Spinal cord (tissue), 10 donors: ENCODE data around the gene STK4. TPM values are rescaled to one million over a fixed set of nuclear protein-coding genes. Genes with fewer than 3 reads are reported as not detected.

ENCODE experiments used
- DNase-seq, 6 donors: peaks; one replicate each; pipeline versions ENCODE4 v3.0.0 to v3.0.0-alpha.2; 2013 to 2015; ENCODE audit warnings: low spot score in 6 of 6, low read depth in 4 of 6
- H3K27ac ChIP-seq: one replicate; pipeline ENCODE4 v1.5.1; 2013; ENCODE audit warnings: low read depth, low read length, control low read depth
- H3K27me3 ChIP-seq: one replicate; pipeline ENCODE4 v1.6.1; 2013; ENCODE audit warnings: low read length; ENCODE audit not compliant: control insufficient read depth, insufficient read depth
- H3K36me3 ChIP-seq: one replicate; pipeline ENCODE4 v1.6.1; 2013; ENCODE audit warnings: low read length; ENCODE audit not compliant: control insufficient read depth, insufficient read depth
- H3K4me1 ChIP-seq: one replicate; pipeline ENCODE4 v1.6.1; 2013; ENCODE audit warnings: low read length; ENCODE audit not compliant: control insufficient read depth, insufficient read depth
- H3K4me3 ChIP-seq: one replicate; pipeline ENCODE4 v1.5.1; 2013; ENCODE audit warnings: low read depth, low read length, control low read depth
- H3K9me3 ChIP-seq: one replicate; pipeline ENCODE4 v1.6.1; 2013; ENCODE audit warnings: low read length; ENCODE audit not compliant: control insufficient read depth, insufficient read depth
- WGBS: methylation state at CpG from one replicate; pipeline ENCODE4 v1.1.5; 2013; ENCODE audit warnings: missing lambda C conversion rate; ENCODE audit not compliant: insufficient coverage; 5-methylcytosine and 5-hydroxymethylcytosine counted together
- polyA plus RNA-seq, 2 donors: library from polyadenylated mRNA; unstranded; fragments of 120-200 nt; gene quantifications; one replicate each; pipeline ENCODE4 v1.2.1, GENCODE V29; 2013; ENCODE audit not compliant: insufficient read length in 2 of 2
- total RNA-seq, 2 donors: library from RNA; depleted of rRNA in 1 of 2; stranded (reverse); fragments of 120-200 nt in 1 of 2; fragments of >200 nt in 1 of 2; gene quantifications; one replicate each; pipeline versions ENCODE4 v1.2.3 to v1.2.4, GENCODE V29; 2013 to 2014
- donor health status: healthy.

STK4 gene
- total and polyA plus RNA-seq, 4 donors, result 13.5 to 36.5 (median 18.0) TPM

GRCh38 chr20:45044601-45045000, 78.3 kb downstream of the STK4 start:
- no peaks in the 10 kb centered on the region for H3K27me3 ChIP-seq
- no peaks in the 10 kb centered on the region for H3K9me3 ChIP-seq
- DNase-seq, result no peak
- peak overlapping the region; percentile 42 for H3K27ac ChIP-seq
- no peak overlapping the region for H3K4me3 ChIP-seq
- H3K4me1 ChIP-seq, result peaks cover 9% of the 10 kb centered on the region
- 83% methylated on average over 1 of the region's 3 CpGs for WGBS
- no peaks in the 10 kb centered on the region for H3K36me3 ChIP-seq

GRCh38 chr20:45047581-45048119, 81.3 kb downstream of the STK4 start:
- Histone ChIP-seq H3K27me3 (no peaks in the 10 kb centered on the region), H3K4me1 (peaks cover 15% of the 10 kb centered on the region), H3K36me3 (no peaks in the 10 kb centered on the region), H3K27ac (no peak overlapping the region), H3K4me3 (no peak overlapping the region), H3K9me3 (no peaks in the 10 kb centered on the region)
- DNase-seq, result no peak
- no CpG with 5 or more reads among the region's 2 CpGs for WGBS

DNA sequence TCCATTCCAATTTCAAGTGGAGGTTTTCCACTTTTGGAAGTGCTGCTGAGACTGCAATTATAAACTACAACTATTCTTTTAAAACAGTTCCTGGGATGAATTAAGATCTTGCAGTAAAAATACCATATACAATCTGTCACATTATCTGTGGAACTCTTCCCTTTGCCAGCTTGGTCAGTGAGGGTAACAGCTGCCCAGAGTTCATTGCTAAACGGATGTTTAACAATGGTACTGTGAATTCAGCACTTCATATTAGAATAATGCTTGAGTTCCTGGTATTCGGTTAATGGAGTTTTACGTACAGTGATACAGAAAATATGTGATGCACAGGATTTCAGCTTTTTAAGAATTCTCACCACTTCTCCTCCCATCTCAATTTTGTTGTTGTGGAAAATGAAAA, 83.1 kb downstream of the STK4 start:
- DNase-seq, result peak in 1 of 6 donors; percentile 30
- WGBS, result no CpG with 5 or more reads among the region's 3 CpGs
- H3K4me3 ChIP-seq, result no peak overlapping the region

GRCh38 chr20:45049904-45050471, 83.7 kb downstream of the STK4 start:
- H3K27me3 ChIP-seq, result no peaks in the 10 kb centered on the region
- no peak overlapping the region for H3K4me3 ChIP-seq
- no peaks in the 10 kb centered on the region for H3K9me3 ChIP-seq
- DNase-seq, result peak in 4 of 6 donors; percentile 43 to 85 (median 68)
- 17% methylated on average over 1 of the region's 5 CpGs for WGBS
- H3K27ac ChIP-seq, result peak overlapping the region; percentile 80
- peaks cover 17% of the 10 kb centered on the region for H3K4me1 ChIP-seq
- no peaks in the 10 kb centered on the region for H3K36me3 ChIP-seq

More for the DNA sequence above, 83.1 kb downstream of the STK4 start:
- Histone ChIP-seq H3K36me3 (no peaks in the 10 kb centered on the region), H3K27me3 (no peaks in the 10 kb centered on the region), H3K27ac (peak overlapping the region; percentile 80), H3K9me3 (no peaks in the 10 kb centered on the region), H3K4me1 (peaks cover 18% of the 10 kb centered on the region)

GRCh38 chr20:45051204-45052060, 85.1 kb downstream of the STK4 start:
- DNase-seq, result peak in 2 of 6 donors; percentile 55 to 74
- Histone ChIP-seq H3K4me1 (peaks cover 17% of the 10 kb centered on the region), H3K27me3 (no peaks in the 10 kb centered on the region), H3K9me3 (no peaks in the 10 kb centered on the region), H3K4me3 (no peak overlapping the region), H3K27ac (peak overlapping the region; percentile 62), H3K36me3 (no peaks in the 10 kb centered on the region)
- WGBS, result no CpG with 5 or more reads among the region's 3 CpGs

GRCh38 chr20:45052698-45053429, 86.6 kb downstream of the STK4 start:
- Histone ChIP-seq H3K27ac (peak overlapping the region; percentile 62), H3K4me1 (peaks cover 17% of the 10 kb centered on the region)
- 15% methylated on average over 4 of the region's 7 CpGs for WGBS

GRCh38 chr20:45053430-45054351, 87.4 kb downstream of the STK4 start:
- peak overlapping the region; percentile 62 for H3K27ac ChIP-seq
- 87% methylated on average over 6 of the region's 8 CpGs for WGBS
- no peaks in the 10 kb centered on the region for H3K36me3 ChIP-seq
- no peaks in the 10 kb centered on the region for H3K9me3 ChIP-seq
- DNase-seq, result no peak
- H3K27me3 ChIP-seq, result no peaks in the 10 kb centered on the region
- H3K4me1 ChIP-seq, result peaks cover 12% of the 10 kb centered on the region
- no peak overlapping the region for H3K4me3 ChIP-seq

More at GRCh38 chr20:45052698-45053429, 86.6 kb downstream of the STK4 start:
- DNase-seq, result peak in 3 of 6 donors; percentile 47 to 85 (median 79)
- H3K4me3 ChIP-seq, result no peak overlapping the region
- H3K9me3 ChIP-seq, result no peaks in the 10 kb centered on the region
- H3K36me3 ChIP-seq, result no peaks in the 10 kb centered on the region
- H3K27me3 ChIP-seq, result no peaks in the 10 kb centered on the region

DNA sequence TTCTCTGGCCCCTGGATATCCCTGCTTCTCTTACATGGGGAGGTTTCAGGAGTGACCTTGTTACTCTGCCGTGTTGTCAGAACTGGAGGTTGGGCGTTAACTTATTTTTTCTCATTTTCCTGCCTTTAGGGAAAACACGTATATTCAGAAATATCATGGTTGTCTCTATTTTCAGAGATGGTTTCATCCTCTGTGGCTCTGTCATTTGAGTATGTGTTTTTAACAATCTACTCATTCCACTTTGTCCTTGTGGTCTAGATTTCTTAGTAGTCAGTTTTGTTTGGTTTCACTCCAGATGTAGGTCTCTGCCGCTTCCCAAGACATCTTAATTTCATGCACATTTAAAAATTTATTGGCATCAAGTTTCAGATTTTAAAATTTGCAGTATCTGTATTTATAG, 88.7 kb downstream of the STK4 start:
- H3K27me3 ChIP-seq, result no peaks in the 10 kb centered on the region
- H3K9me3 ChIP-seq, result no peaks in the 10 kb centered on the region
- WGBS, result no CpG with 5 or more reads among the region's 4 CpGs
- DNase-seq, result no peak
- no peak overlapping the region for H3K4me3 ChIP-seq
- no peak overlapping the region for H3K27ac ChIP-seq
- peaks cover 8% of the 10 kb centered on the region for H3K4me1 ChIP-seq
- no peaks in the 10 kb centered on the region for H3K36me3 ChIP-seq
